GM18505 (cell line): ENCODE data around the gene PTPN3.

Experiments used
- ATAC-seq: cut with Tn5 transposase; IDR thresholded peaks from one replicate; pipeline ENCODE4 v1.9.1; 2021; ENCODE audit not compliant: unreplicated experiment
- POLR2A ChIP-seq: IDR thresholded peaks from 4 replicates; pipeline ENCODE4 v1.6.1; 2011; ENCODE audit warnings: borderline replicate concordance; ENCODE audit not compliant: insufficient read depth, insufficient read length; ENCODE audit errors: extremely low read depth

PTPN3 gene

DNA sequence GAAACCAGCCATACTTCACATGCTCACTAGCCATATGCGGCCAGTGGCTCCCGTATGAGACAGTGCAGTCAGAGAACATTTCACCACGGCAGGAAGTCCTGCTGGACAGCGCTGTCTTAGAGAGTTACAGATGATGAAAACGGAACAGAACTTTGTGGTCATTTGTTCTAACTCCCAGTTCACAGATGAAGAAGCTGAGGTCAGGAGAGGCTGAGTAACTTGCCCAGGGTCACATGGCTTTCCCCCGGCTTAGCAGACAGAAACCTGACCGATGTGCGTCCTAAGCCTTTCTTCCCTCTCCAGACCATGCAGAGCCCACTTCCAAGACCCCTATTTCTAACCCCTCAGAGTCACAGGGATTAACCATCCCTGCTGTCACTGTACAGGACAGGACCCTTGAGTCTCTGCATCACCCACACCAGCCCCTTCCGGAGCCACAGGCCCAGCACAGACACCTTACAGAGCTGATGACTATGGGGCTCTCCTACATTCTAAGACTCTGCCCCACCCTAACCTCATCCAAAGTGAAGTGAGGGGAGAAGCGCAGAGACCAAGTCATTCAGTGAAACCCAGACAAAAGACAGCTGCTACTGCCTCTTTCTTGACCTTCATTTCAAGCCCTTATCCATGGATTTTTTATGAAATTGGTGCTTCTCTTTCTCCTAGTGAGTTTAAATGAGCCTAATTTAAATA is 86.9 kb downstream of the PTPN3 start:
- TF ChIP-seq POLR2A: no peak

DNA sequence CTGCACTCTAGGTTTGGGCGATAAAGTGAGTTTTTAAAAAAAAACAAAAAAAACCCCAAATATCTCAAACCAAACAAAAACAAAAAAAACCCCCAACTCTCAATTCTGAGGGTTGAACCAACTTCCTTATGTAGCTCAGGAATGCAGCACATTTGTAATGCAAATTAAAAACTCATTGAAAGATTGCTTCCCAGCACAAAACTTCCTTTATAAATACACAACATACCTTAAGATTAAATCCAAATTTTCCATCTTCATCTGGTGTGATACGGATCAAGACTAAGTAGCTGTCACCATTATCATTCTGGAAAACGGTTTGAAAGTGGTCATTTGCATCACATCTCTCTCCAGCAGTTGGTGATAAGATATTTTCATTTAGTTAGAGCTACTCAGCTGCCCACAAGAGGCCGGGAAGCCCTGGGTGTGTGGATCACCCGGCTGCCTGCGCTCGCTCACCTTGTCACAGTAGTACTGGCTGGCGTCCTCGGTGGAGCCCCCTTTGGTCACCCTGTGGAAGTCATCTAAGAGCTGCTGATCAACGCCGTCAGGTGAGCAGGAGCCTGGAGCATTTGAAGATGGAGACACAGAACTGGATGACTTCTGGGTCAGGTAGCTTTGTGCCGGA is 88.2 kb downstream of the PTPN3 start:
- no peak for ATAC-seq
- TF ChIP-seq POLR2A: no peak

More for the DNA sequence above, 86.9 kb downstream of the PTPN3 start:
- ATAC-seq: peak; percentile 47

DNA sequence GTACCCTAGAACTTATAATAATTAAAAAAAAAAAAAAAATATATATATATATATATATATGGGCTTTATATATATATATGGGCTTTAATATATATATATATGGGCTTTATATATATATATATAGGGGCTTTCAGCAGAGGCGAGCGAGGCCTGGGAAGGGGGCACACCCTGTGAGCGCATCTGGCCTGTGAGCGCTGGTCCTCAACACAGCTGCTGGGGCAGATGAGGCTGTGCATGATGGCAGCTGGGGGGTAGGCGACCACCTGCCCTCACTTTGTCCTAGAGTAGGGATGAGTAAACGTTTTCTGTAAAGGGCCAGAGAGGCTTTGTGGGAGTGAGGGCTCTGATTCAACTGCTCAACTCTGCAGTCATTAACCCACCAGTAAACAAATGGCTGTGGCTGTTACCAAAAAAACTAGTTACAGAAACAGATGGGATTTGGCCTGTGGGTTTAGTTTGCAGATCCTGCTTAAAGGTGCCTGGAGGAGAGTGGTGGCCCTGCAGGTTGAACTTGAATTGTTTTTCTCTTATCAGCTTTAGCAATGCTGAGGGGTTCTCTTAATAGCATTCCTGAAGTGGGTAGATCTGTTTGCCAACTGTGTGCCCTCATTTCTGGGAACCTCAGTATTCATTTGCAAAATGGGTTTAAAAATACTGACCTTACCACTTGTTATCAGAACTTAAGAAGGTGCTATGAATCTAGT is 89.2 kb downstream of the PTPN3 start:
- no peak for ATAC-seq
- no peak for TF ChIP-seq POLR2A

DNA sequence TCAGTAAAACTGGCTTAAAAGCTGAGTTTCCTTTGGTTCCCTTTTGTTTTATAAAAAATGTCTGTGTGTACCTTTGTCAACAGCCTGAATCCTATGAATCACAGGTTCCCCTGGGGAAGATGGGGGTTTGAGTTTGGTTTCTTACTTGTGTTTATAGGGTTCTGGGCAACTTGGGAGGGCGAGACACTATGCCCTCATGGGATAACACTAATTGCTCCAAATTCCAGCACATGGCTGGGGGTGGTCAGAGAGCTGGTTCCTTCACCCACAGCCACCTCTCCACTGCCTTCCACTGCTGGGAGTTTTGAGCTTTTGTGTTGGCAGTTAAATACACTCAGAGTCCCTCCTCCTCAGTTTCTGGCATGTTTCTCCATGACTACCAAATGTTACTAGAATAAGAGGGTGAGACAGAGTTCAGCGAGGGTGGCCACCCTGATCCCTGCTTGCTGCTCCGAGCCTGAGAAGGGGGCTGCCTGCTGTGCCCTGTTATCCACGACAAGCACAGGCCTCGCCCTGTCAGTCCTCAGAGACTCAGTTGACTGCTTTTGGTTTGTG is 94.3 kb downstream of the PTPN3 start:
- TF ChIP-seq POLR2A: no peak
- no peak for ATAC-seq

DNA sequence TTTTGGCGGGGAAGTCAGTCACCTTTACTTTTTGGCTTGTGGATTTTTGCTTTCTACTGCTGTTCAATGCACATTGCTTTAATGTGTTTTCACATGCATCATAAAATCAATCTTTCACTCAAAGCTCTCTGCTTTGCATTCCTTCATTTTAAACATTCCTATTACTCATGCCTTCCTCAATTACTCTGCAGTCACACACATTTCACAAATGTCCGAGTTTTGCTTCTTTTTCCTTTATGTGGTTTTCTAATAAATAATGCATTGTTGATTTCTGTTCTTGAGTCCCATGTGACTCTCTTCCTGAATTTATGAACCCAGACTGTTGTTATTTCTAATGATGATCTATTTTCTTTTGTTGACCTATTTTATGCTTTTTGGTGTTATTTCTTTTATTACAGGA is 95.0 kb downstream of the PTPN3 start:
- no peak for TF ChIP-seq POLR2A
- no peak for ATAC-seq

DNA sequence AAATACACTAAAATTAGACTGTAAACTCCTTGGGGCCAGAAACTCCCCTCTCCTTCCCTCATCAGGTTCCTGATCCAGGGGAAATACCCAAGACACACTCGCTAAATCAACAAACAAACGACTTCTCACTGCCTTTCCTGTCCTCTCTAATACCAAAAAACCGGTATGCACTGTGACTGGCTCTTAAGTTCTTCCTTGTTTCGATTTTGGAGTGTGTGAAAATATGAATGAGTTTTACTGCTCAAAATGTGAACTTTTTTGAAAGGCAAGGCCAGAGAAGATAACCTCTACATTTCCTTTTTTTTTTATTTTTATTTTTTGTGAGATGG is 96.2 kb downstream of the PTPN3 start:
- no peak for TF ChIP-seq POLR2A
- ATAC-seq: no peak

DNA sequence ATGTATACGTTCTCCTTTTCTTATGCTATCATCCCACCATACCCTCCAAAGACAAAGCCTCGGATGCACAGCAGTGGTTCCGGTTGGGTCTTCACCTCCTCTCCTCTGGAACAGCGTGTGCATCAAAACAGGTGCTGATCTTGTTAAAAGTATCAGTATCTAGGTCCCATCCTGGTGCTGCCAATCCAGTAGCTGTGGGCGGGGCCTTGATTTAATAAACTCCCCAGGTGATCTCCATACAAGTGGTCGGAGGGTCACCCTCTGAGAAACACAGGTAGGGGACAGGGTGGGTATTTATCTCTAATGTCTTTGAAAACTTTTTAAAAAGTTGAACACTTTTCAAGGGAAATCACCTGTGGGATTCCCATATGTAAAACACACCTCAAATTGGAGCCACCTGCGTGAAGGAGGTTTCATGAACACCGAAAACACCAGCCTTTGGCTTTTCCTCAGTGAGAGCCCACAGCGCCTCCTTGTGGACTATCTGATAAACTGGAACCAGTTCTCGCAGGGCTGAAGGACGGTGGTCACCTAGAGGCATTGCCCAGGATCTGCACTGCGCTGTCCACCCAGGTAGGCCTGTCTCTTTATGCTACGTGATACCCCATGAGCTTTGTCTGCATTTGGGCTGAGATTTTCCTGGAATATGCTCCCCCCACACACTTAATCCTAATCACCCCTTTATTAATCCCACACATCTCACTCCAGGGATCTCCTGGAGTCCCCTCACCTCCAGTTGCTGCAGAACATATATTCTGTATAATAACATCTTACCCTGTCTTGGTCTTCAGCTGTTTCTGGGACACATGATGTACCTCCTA is 96.7 kb downstream of the PTPN3 start:
- ATAC-seq: no peak
- TF ChIP-seq POLR2A: no peak

DNA sequence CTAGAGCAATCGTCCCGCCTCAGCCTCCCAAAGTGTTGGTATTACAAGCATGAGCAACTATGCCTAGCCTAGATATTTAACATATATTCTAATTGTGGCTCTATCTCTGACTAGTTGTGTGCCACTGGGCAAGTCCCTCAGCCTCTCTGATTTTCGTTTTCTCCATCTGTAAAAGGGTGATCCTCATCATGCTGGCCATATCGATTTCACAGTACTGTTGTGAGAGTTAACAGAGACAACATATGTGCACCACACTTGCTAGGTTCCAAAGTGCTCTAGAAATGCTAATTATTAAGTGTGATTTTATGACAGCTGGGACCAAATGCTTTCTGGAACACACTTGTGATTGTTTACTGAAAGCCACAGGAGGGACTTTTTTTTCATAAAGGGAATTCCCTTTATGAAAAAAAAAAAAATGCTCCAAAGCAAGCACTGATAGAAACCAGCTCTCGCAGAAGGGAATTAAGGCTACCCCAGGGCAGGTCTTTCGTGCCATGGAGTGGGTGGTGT is 98.8 kb downstream of the PTPN3 start:
- peak; percentile 55 for ATAC-seq
- no peak for TF ChIP-seq POLR2A

DNA sequence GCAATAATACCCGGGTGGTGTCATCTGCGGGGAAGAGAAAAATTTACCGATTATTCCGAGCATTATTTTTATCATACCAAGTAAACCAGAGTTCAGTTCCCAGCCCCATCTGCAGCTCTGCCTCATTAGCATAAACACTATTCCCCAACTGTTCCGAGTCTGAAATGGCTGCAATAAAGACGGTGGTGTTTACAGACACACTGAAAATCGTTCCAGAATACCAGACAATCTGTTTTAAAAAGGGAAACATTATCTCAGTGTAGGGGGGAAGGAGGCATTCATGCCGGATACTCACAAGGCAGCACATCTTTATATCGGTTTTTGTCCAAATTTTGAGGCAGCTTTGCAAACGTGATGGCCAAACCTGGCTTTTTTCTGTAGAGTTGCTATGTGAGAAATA is 106.9 kb downstream of the PTPN3 start:
- no peak for ATAC-seq
- TF ChIP-seq POLR2A: no peak

DNA sequence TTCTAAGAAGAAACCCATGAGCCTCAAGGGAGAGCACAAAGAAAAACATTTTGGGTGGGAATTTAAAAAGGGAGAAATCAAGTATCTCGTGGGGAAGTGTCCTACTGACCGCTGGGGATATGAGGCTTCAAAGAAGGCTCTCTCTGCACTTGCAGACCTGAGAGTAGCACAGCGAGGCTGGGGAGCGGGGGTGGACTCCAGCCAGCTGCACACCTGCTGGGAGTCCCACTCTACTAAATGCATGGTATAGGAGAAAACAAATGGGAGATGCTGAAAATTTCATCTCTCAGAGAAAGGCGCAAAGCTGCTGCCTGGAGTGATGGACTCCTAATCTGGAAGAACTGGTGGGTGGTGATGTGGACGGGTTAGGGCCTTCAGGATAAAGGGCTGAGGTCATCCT is 110.3 kb downstream of the PTPN3 start:
- ATAC-seq: no peak
- TF ChIP-seq POLR2A: no peak

DNA sequence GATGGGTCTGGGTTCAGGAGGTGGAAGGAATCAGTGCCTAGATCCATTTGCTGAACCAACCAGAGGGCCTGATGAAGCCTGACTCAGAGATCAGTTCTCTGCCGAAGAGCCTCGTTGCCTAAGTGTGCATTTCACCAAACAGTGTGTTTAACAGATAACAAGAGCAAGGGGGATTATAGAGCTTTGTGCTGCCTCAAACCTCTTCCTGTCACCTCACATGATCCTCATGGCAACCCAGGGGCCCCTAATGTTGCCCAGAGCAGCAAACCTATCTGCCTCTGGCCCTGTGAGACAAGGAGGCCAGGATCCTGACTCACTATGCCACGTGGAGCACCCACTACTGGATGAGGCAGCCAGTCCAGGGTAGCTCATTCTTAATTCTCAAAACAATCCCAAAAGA is 110.9 kb downstream of the PTPN3 start:
- no peak for ATAC-seq
- TF ChIP-seq POLR2A: no peak

DNA sequence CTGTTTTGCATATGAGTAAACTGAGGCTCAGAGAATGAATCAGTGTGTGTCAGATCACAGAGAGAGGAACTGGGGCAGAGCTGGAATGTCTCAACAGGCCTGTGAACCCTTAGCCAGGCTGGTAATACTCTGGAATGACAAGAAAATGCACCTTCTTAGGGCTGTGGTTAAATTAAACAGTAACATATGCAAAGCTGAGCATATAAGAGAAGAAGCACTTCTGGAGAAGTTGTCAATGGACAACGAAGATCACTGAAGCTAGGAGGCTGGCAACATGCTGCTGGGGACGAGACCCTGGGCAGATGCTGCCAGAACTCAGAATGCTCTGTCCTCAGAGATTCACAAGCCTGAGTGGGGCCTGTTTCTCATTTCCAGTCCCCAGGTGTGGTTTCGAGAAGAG is 112.6 kb downstream of the PTPN3 start:
- ATAC-seq: no peak
- no peak for TF ChIP-seq POLR2A

DNA sequence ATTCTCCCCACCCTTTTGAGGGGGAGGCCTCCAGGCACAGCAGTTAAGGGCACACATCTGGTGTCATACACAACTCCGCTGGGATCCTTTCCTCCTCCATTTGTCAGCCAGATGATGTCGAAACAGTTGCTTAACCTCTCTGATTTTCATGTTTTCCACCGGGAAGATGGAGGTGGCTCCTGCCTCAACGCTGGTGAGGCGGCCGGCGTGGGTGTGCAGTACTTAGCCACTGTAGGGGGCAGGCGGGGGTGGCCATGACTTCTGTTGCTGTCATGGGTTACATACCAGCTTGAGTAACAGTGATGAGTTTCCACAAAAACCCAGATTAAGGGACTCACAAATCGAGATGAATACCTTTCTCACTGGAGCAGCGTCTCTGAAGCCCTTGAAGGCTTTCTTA is 114.2 kb downstream of the PTPN3 start:
- TF ChIP-seq POLR2A: no peak
- ATAC-seq: no peak
